ENCODE data around the gene VAV2.

GRCh38 chr9:133737774-133738639 is 254.1 kb downstream of the VAV2 start, which contains the start of gene SARDH:
- TF ChIP-seq, protein P1, sequence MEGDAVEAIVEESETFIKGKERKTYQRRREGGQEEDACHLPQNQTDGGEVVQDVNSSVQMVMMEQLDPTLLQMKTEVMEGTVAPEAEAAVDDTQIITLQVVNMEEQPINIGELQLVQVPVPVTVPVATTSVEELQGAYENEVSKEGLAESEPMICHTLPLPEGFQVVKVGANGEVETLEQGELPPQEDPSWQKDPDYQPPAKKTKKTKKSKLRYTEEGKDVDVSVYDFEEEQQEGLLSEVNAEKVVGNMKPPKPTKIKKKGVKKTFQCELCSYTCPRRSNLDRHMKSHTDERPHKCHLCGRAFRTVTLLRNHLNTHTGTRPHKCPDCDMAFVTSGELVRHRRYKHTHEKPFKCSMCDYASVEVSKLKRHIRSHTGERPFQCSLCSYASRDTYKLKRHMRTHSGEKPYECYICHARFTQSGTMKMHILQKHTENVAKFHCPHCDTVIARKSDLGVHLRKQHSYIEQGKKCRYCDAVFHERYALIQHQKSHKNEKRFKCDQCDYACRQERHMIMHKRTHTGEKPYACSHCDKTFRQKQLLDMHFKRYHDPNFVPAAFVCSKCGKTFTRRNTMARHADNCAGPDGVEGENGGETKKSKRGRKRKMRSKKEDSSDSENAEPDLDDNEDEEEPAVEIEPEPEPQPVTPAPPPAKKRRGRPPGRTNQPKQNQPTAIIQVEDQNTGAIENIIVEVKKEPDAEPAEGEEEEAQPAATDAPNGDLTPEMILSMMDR (IDR thresholded peaks at IDR 0.05; ENCODE audit: low read depth, low read length, missing input control), result no peak
- TF ChIP-seq, protein P2, sequence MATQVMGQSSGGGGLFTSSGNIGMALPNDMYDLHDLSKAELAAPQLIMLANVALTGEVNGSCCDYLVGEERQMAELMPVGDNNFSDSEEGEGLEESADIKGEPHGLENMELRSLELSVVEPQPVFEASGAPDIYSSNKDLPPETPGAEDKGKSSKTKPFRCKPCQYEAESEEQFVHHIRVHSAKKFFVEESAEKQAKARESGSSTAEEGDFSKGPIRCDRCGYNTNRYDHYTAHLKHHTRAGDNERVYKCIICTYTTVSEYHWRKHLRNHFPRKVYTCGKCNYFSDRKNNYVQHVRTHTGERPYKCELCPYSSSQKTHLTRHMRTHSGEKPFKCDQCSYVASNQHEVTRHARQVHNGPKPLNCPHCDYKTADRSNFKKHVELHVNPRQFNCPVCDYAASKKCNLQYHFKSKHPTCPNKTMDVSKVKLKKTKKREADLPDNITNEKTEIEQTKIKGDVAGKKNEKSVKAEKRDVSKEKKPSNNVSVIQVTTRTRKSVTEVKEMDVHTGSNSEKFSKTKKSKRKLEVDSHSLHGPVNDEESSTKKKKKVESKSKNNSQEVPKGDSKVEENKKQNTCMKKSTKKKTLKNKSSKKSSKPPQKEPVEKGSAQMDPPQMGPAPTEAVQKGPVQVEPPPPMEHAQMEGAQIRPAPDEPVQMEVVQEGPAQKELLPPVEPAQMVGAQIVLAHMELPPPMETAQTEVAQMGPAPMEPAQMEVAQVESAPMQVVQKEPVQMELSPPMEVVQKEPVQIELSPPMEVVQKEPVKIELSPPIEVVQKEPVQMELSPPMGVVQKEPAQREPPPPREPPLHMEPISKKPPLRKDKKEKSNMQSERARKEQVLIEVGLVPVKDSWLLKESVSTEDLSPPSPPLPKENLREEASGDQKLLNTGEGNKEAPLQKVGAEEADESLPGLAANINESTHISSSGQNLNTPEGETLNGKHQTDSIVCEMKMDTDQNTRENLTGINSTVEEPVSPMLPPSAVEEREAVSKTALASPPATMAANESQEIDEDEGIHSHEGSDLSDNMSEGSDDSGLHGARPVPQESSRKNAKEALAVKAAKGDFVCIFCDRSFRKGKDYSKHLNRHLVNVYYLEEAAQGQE (IDR thresholded peaks at IDR 0.05), result peak; percentile 90
- TF ChIP-seq JUND (IDR thresholded peaks at IDR 0.05) (peak in 1 of 2 donors; percentile 38), RXRA (IDR thresholded peaks at IDR 0.05) (peak; percentile 79 to 88), NR2F2 (IDR thresholded peaks at IDR 0.05) (peak; percentile 46), RAD21 (IDR thresholded peaks at IDR 0.05) (peak; percentile 34 to 59), ZBTB33 (IDR thresholded peaks at IDR 0.05) (no peak), TAF1 (conservative IDR thresholded peaks at IDR 0.05) (peak; percentile 81), FOXA1 (IDR thresholded peaks at IDR 0.05) (no peak), YY1 (IDR thresholded peaks at IDR 0.05) (peak; percentile 83), EGR1 (IDR thresholded peaks at IDR 0.05; ENCODE audit: low read depth in 2 of 2) (peak; percentile 73 to 78)
- TF ChIP-seq, protein P3, sequence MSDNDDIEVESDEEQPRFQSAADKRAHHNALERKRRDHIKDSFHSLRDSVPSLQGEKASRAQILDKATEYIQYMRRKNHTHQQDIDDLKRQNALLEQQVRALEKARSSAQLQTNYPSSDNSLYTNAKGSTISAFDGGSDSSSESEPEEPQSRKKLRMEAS (IDR thresholded peaks at IDR 0.05), result no peak
